NT2/D1 (cell line): Measurements from ENCODE around the gene BMPR1B.

Source experiments
- SUZ12 ChIP-seq: IDR thresholded peaks from 2 replicates; pipeline ENCODE4 v1.6.1; 2011; ENCODE audit not compliant: insufficient read length, insufficient read depth; ENCODE audit errors: extremely low read depth
- YY1 ChIP-seq: IDR thresholded peaks from 2 replicates; pipeline ENCODE4 v1.6.1; 2011; ENCODE audit not compliant: insufficient read length, insufficient read depth
- ZNF274 ChIP-seq: IDR thresholded peaks from 2 replicates; pipeline ENCODE4 v1.6.1; 2011; ENCODE audit warnings: mild to moderate bottlenecking, low read depth, low read length

DNA sequence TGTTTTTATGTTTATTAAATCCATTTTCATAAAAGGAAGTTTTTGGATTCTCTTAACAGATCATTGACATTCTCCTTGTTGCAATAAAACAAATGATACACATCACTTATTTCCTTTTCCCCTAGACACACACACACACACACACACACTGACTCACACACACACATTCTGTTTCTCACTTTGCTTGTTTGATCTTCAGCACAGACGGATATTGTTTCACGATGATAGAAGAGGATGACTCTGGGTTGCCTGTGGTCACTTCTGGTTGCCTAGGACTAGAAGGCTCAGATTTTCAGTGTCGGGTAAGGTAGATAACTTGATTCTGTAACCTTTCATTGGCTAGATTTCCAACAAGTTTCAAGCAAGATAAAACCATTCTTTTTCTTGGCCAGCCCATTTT lies 356.8 kb downstream of the BMPR1B start:
- TF ChIP-seq YY1 (no peak), ZNF274 (no peak), SUZ12 (no peak)
